GM23338 (cell line): Measurements from ENCODE around the gene IFITM5. TPM values are rescaled to one million over a fixed set of nuclear protein-coding genes. Genes with fewer than 3 reads are reported as not detected.

Experiments
- CREB1 ChIP-seq: fragments of 250-450 bp; sonication (Bioruptor Pico); IDR thresholded peaks from 2 replicates; pipeline ENCODE4 v1.5.0; 2020; ENCODE audit warnings: low read depth, mild to moderate bottlenecking, moderate library complexity
- EZH2 ChIP-seq: fragments of 200-600 bp; sonication (generic); IDR thresholded peaks from one replicate; pipeline ENCODE4 v1.8.0; 2017; ENCODE audit warnings: antibody characterized with exemption, mild to moderate bottlenecking, low read depth; ENCODE audit not compliant: unreplicated experiment
- EZH2phosphoT487 ChIP-seq: fragments of 200-600 bp; sonication (generic); IDR thresholded peaks from one replicate; pipeline ENCODE4 v1.8.1; 2018; ENCODE audit warnings: antibody characterized with exemption; ENCODE audit not compliant: unreplicated experiment
- NANOG ChIP-seq: IDR thresholded peaks from 2 replicates; pipeline ENCODE4 v1.6.1; 2016; ENCODE audit warnings: antibody characterized with exemption, borderline replicate concordance
- STAT1 ChIP-seq: IDR thresholded peaks from one replicate; pipeline ENCODE4 v1.6.1; 2016; ENCODE audit warnings: antibody characterized with exemption; ENCODE audit not compliant: unreplicated experiment
- polyA plus RNA-seq: library from polyadenylated mRNA; unstranded; fragments of >200 nt; fragmentation: Nextera tagmentation; extraction: Ambion mirVana; gene quantifications from 2 replicates; pipeline ENCODE4 v1.2.1, GENCODE V29; 2016
- total RNA-seq: library from RNA; depleted of rRNA; stranded (reverse); fragments of >200 nt; shearing (Covaris generic); gene quantifications from 2 replicates; pipeline ENCODE4 v1.2.3, GENCODE V29; 2014
- TF ChIP-seq, protein P1 (sequence below): fragments of 250-450 bp; sonication (Bioruptor Pico); IDR thresholded peaks from 2 replicates; pipeline ENCODE4 v1.5.0; 2020; ENCODE audit warnings: mild to moderate bottlenecking, moderate library complexity
- TF ChIP-seq, protein P2 (sequence below), 2 experiments: fragments of 200-600 bp in 1 of 2; sonication (generic) in 1 of 2; conservative IDR thresholded peaks; 2 replicates each; pipeline versions ENCODE4 v1.5.1 to v1.6.1; 2016 to 2017; ENCODE audit warnings: antibody characterized with exemption in 2 of 2, low read depth in 2 of 2, mild to moderate bottlenecking in 2 of 2, moderate library complexity in 1 of 2

The IFITM5 gene
- total and polyA plus RNA-seq, 2 experiments from 2014 or later, result not detected

DNA sequence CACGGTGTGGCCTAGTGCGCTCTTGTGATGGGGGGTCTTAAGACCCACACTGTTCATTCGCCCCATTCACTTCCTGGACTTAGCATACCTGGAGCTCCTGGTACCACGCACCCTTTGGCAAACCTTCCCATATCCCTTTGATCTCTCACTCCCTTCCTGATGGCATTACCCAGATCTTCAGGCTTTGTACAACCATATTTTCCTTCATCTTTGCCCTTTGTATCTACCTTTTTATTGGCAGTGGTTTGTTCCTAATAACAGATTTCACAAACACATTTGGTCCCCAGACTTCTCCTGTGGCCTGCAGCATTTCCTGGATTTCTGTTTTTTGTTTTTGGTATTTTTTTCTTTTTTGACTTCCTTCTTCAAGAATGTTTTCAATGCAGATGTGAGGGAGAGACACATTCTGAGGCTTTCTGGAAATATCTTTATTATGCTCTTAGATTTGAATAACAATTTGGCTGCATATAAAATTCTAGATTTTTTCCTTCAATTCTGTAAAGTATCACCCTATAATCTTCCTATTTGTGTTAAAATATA, 37.4 kb upstream of the IFITM5 start (continued):
- TF ChIP-seq, protein P1, sequence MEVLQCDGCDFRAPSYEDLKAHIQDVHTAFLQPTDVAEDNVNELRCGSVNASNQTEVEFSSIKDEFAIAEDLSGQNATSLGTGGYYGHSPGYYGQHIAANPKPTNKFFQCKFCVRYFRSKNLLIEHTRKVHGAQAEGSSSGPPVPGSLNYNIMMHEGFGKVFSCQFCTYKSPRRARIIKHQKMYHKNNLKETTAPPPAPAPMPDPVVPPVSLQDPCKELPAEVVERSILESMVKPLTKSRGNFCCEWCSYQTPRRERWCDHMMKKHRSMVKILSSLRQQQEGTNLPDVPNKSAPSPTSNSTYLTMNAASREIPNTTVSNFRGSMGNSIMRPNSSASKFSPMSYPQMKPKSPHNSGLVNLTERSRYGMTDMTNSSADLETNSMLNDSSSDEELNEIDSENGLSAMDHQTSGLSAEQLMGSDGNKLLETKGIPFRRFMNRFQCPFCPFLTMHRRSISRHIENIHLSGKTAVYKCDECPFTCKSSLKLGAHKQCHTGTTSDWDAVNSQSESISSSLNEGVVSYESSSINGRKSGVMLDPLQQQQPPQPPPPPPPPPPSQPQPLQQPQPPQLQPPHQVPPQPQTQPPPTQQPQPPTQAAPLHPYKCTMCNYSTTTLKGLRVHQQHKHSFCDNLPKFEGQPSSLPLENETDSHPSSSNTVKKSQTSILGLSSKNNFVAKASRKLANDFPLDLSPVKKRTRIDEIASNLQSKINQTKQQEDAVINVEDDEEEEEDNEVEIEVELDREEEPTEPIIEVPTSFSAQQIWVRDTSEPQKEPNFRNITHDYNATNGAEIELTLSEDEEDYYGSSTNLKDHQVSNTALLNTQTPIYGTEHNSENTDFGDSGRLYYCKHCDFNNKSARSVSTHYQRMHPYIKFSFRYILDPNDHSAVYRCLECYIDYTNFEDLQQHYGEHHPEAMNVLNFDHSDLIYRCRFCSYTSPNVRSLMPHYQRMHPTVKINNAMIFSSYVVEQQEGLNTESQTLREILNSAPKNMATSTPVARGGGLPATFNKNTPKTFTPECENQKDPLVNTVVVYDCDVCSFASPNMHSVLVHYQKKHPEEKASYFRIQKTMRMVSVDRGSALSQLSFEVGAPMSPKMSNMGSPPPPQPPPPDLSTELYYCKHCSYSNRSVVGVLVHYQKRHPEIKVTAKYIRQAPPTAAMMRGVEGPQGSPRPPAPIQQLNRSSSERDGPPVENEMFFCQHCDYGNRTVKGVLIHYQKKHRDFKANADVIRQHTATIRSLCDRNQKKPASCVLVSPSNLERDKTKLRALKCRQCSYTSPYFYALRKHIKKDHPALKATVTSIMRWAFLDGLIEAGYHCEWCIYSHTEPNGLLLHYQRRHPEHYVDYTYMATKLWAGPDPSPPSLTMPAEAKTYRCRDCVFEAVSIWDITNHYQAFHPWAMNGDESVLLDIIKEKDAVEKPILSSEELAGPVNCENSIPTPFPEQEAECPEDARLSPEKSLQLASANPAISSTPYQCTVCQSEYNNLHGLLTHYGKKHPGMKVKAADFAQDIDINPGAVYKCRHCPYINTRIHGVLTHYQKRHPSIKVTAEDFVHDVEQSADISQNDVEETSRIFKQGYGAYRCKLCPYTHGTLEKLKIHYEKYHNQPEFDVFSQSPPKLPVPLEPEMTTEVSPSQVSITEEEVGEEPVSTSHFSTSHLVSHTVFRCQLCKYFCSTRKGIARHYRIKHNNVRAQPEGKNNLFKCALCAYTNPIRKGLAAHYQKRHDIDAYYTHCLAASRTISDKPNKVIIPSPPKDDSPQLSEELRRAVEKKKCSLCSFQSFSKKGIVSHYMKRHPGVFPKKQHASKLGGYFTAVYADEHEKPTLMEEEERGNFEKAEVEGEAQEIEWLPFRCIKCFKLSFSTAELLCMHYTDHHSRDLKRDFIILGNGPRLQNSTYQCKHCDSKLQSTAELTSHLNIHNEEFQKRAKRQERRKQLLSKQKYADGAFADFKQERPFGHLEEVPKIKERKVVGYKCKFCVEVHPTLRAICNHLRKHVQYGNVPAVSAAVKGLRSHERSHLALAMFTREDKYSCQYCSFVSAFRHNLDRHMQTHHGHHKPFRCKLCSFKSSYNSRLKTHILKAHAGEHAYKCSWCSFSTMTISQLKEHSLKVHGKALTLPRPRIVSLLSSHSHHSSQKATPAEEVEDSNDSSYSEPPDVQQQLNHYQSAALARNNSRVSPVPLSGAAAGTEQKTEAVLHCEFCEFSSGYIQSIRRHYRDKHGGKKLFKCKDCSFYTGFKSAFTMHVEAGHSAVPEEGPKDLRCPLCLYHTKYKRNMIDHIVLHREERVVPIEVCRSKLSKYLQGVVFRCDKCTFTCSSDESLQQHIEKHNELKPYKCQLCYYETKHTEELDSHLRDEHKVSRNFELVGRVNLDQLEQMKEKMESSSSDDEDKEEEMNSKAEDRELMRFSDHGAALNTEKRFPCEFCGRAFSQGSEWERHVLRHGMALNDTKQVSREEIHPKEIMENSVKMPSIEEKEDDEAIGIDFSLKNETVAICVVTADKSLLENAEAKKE, result no peak
- TF ChIP-seq CREB1 (CRISPR knock-in tag) (no peak), STAT1 (no peak), NANOG (no peak), EZH2phosphoT487 (no peak), EZH2 (no peak)
- TF ChIP-seq, protein P2, sequence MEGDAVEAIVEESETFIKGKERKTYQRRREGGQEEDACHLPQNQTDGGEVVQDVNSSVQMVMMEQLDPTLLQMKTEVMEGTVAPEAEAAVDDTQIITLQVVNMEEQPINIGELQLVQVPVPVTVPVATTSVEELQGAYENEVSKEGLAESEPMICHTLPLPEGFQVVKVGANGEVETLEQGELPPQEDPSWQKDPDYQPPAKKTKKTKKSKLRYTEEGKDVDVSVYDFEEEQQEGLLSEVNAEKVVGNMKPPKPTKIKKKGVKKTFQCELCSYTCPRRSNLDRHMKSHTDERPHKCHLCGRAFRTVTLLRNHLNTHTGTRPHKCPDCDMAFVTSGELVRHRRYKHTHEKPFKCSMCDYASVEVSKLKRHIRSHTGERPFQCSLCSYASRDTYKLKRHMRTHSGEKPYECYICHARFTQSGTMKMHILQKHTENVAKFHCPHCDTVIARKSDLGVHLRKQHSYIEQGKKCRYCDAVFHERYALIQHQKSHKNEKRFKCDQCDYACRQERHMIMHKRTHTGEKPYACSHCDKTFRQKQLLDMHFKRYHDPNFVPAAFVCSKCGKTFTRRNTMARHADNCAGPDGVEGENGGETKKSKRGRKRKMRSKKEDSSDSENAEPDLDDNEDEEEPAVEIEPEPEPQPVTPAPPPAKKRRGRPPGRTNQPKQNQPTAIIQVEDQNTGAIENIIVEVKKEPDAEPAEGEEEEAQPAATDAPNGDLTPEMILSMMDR (conservative IDR thresholded peaks at IDR 0.05; ENCODE audit: low read depth in 2 of 2), result no peak
